ENCODE results near the gene HHLA2.

GRCh38 chr3:108329947-108330346 is 33.6 kb downstream of the HHLA2 start:
- TF ChIP-seq CTCF (IDR thresholded peaks at IDR 0.05), result no peak
- TF ChIP-seq, protein P1, sequence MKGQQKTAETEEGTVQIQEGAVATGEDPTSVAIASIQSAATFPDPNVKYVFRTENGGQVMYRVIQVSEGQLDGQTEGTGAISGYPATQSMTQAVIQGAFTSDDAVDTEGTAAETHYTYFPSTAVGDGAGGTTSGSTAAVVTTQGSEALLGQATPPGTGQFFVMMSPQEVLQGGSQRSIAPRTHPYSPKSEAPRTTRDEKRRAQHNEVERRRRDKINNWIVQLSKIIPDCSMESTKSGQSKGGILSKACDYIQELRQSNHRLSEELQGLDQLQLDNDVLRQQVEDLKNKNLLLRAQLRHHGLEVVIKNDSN (CRISPR knock-in tag; IDR thresholded peaks at IDR 0.05), result no peak
- TF ChIP-seq, protein P2, sequence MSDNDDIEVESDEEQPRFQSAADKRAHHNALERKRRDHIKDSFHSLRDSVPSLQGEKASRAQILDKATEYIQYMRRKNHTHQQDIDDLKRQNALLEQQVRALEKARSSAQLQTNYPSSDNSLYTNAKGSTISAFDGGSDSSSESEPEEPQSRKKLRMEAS (CRISPR knock-in tag; IDR thresholded peaks at IDR 0.05), result no peak
- TF ChIP-seq SP1 (CRISPR knock-in tag; conservative IDR thresholded peaks at IDR 0.05), result no peak
- no peak for TF ChIP-seq TP53 (CRISPR knock-in tag; IDR thresholded peaks at IDR 0.05)
- TF ChIP-seq FOXP4 (CRISPR knock-in tag; IDR thresholded peaks at IDR 0.05), result no peak
- TF ChIP-seq SMAD4 (CRISPR knock-in tag; IDR thresholded peaks at IDR 0.05), result no peak

Measured in WTC11 (cell line).